ENCODE results near the gene NHLRC4. TPM values are rescaled to one million over a fixed set of nuclear protein-coding genes. Genes with fewer than 3 reads are reported as not detected.
A peak's percentile ranks its signal among the peaks of the same experiment; 100 is the strongest.

The NHLRC4 gene
- total and polyA plus RNA-seq, 2 of the 13 experiments (the other 11 are each of a cell fraction or from before 2014, with no cell fraction given): 0.40 to 0.59 TPM

DNA sequence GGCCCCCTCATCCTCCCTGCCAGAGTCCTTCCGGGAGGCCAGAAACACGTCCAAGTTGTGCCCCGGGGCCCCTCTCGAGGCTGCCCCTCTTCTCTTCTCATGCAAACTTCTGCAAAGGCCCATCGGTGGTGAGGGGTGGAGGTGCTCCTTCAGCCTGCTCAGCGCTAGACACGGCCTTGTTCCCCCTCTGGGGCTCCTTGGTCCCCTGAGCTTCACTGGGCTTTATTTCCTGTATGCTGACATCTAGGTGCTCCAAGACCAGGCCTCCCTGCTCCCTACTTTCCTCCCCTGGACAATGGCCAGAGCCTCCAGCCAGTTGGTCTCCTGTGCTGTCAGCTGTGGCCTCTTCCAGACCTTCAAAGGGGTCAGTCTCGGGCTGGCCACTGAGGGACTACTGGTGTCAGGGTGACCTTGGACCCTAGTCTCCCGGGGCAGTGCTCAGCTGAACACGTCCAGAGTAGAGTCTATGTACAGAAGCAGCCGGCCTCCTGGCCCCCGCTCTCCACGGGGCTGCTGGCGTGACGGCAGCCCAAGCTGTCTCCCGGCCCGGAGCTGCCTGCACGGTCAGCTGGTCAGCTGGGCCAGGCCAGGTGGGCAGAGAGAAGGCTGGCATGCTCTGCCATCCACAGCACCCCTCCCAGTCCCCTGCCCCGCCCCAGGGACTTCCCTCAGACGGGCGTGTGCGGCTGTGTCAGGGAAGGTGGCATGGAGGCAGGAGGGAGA lies 8.3 kb upstream of the NHLRC4 start (continued):
- TF ChIP-seq, protein P1, sequence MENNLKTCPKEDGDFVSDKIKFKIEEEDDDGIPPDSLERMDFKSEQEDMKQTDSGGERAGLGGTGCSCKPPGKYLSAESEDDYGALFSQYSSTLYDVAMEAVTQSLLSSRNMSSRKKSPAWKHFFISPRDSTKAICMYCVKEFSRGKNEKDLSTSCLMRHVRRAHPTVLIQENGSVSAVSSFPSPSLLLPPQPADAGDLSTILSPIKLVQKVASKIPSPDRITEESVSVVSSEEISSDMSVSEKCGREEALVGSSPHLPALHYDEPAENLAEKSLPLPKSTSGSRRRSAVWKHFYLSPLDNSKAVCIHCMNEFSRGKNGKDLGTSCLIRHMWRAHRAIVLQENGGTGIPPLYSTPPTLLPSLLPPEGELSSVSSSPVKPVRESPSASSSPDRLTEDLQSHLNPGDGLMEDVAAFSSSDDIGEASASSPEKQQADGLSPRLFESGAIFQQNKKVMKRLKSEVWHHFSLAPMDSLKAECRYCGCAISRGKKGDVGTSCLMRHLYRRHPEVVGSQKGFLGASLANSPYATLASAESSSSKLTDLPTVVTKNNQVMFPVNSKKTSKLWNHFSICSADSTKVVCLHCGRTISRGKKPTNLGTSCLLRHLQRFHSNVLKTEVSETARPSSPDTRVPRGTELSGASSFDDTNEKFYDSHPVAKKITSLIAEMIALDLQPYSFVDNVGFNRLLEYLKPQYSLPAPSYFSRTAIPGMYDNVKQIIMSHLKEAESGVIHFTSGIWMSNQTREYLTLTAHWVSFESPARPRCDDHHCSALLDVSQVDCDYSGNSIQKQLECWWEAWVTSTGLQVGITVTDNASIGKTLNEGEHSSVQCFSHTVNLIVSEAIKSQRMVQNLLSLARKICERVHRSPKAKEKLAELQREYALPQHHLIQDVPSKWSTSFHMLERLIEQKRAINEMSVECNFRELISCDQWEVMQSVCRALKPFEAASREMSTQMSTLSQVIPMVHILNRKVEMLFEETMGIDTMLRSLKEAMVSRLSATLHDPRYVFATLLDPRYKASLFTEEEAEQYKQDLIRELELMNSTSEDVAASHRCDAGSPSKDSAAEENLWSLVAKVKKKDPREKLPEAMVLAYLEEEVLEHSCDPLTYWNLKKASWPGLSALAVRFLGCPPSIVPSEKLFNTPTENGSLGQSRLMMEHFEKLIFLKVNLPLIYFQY (CRISPR knock-in tag; IDR thresholded peaks at IDR 0.05; ENCODE audit: borderline replicate concordance): peak; percentile 92; the same call in 1 of the 2 replicates
- TF ChIP-seq, protein P2, sequence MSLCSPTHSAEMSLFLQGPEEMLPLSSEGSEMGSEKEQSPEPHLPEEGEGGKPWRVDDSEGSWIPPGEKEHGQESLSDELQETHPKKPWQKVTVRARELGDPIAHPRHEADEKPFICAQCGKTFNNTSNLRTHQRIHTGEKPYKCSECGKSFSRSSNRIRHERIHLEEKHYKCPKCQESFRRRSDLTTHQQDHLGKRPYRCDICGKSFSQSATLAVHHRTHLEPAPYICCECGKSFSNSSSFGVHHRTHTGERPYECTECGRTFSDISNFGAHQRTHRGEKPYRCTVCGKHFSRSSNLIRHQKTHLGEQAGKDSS (CRISPR knock-in tag; IDR thresholded peaks at IDR 0.05; ENCODE audit: borderline replicate concordance, low read depth): peak; percentile 98
- TF ChIP-seq, protein P3, sequence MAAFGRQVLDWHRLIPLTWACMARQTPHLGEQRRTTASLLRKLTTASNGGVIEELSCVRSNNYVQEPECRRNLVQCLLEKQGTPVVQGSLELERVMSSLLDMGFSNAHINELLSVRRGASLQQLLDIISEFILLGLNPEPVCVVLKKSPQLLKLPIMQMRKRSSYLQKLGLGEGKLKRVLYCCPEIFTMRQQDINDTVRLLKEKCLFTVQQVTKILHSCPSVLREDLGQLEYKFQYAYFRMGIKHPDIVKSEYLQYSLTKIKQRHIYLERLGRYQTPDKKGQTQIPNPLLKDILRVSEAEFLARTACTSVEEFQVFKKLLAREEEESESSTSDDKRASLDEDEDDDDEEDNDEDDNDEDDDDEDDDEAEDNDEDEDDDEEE (CRISPR knock-in tag; IDR thresholded peaks at IDR 0.05): 0 out of 2 replicates have a peak, but pooled peaks have one; percentile 31
- TF ChIP-seq NFKBIZ (CRISPR knock-in tag; IDR thresholded peaks at IDR 0.05) (no peak), ZNF724P (CRISPR knock-in tag; IDR thresholded peaks at IDR 0.05; ENCODE audit: borderline replicate concordance) (no peak; the same call in 1 of the 2 replicates), JDP2 (CRISPR knock-in tag; IDR thresholded peaks at IDR 0.05; ENCODE audit: borderline replicate concordance) (no peak), NFYB (CRISPR knock-in tag; IDR thresholded peaks at IDR 0.05) (no peak; the same call in 1 of the 2 replicates), ZNF350 (CRISPR knock-in tag; IDR thresholded peaks at IDR 0.05; ENCODE audit: borderline replicate concordance, low read depth) (peak; percentile 61; the same call in 1 of the 2 replicates), ZNF607 (CRISPR knock-in tag; IDR thresholded peaks at IDR 0.05; ENCODE audit: borderline replicate concordance) (peak; percentile 70; the same call in 1 of the 2 replicates), HOXA5 (CRISPR knock-in tag; IDR thresholded peaks at IDR 0.05) (no peak), FOXA1 (IDR thresholded peaks at IDR 0.05) (no peak), FOXA1 (CRISPR knock-in tag; IDR thresholded peaks at IDR 0.05) (peak; percentile 25; the same call in 1 of the 2 replicates), SIX4 (CRISPR knock-in tag; IDR thresholded peaks at IDR 0.05) (no peak), ZNF543 (CRISPR knock-in tag; IDR thresholded peaks at IDR 0.05) (peak; percentile 93), SNAPC2 (CRISPR knock-in tag; IDR thresholded peaks at IDR 0.05) (peak; percentile 68; the same call in 1 of the 2 replicates)
- TF ChIP-seq, protein P4, sequence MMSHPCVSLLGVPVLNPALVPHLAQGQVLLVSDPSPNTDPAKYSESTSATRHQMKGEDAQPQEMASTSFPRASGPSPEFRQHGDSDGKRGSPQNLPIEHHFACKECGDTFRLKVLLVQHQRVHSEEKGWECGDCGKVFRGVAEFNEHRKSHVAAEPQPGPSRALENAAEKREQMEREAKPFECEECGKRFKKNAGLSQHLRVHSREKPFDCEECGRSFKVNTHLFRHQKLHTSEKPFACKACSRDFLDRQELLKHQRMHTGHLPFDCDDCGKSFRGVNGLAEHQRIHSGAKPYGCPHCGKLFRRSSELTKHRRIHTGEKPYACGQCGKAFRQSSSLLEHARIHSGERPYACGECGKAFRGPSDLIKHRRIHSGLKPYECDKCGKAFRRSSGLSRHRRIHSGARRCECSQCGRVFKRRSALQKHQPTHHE (CRISPR knock-in tag; IDR thresholded peaks at IDR 0.05; ENCODE audit: borderline replicate concordance): no peak
- TF ChIP-seq, protein P5, sequence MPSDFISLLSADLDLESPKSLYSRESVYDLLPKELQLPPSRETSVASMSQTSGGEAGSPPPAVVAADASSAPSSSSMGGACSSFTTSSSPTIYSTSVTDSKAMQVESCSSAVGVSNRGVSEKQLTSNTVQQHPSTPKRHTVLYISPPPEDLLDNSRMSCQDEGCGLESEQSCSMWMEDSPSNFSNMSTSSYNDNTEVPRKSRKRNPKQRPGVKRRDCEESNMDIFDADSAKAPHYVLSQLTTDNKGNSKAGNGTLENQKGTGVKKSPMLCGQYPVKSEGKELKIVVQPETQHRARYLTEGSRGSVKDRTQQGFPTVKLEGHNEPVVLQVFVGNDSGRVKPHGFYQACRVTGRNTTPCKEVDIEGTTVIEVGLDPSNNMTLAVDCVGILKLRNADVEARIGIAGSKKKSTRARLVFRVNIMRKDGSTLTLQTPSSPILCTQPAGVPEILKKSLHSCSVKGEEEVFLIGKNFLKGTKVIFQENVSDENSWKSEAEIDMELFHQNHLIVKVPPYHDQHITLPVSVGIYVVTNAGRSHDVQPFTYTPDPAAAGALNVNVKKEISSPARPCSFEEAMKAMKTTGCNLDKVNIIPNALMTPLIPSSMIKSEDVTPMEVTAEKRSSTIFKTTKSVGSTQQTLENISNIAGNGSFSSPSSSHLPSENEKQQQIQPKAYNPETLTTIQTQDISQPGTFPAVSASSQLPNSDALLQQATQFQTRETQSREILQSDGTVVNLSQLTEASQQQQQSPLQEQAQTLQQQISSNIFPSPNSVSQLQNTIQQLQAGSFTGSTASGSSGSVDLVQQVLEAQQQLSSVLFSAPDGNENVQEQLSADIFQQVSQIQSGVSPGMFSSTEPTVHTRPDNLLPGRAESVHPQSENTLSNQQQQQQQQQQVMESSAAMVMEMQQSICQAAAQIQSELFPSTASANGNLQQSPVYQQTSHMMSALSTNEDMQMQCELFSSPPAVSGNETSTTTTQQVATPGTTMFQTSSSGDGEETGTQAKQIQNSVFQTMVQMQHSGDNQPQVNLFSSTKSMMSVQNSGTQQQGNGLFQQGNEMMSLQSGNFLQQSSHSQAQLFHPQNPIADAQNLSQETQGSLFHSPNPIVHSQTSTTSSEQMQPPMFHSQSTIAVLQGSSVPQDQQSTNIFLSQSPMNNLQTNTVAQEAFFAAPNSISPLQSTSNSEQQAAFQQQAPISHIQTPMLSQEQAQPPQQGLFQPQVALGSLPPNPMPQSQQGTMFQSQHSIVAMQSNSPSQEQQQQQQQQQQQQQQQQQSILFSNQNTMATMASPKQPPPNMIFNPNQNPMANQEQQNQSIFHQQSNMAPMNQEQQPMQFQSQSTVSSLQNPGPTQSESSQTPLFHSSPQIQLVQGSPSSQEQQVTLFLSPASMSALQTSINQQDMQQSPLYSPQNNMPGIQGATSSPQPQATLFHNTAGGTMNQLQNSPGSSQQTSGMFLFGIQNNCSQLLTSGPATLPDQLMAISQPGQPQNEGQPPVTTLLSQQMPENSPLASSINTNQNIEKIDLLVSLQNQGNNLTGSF (CRISPR knock-in tag; IDR thresholded peaks at IDR 0.05): no peak
